ENCODE results near the gene FRY.

FRY gene

DNA sequence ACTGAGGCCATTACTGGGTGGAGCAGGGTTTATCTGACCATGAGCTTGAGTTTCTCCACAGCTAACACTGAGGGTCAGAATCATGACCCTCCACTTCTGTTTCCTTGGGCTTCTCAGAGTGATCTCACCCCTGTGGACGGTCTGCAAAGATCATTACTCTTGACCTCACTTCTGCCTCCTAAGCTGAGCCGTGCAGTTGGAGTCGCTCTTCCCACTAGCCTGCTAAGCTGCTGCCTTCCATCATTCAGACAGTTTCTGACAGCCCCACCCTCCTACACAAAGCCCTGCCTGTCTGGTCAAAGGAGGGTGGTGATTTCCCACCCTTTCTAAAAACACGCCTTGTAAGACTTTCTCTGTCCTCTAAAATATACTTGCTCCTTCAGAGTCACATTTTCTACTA, 9.3 kb upstream of the FRY start:
- ChIA-PET CTCF (interaction anchor here (0.6 to 1.1 kb wide), 2 partner anchors 15 to 454 kb away, joined by 3 read pairs; no protein-coding TSS in a partner anchor), POLR2A (interaction anchor here (1.1 kb wide), 1 partner anchor 293 kb away, joined by 4 read pairs; the partner anchor contains the start of genes BRCA2 and ZAR1L)
- no peak for DNase-seq (ENCODE audit: extremely low spot score)
- TF ChIP-seq BHLHE40 (IDR thresholded peaks at IDR 0.05; ENCODE audit: borderline replicate concordance): no peak
- no peak for TF ChIP-seq FOXA1 (IDR thresholded peaks at IDR 0.05)

DNA sequence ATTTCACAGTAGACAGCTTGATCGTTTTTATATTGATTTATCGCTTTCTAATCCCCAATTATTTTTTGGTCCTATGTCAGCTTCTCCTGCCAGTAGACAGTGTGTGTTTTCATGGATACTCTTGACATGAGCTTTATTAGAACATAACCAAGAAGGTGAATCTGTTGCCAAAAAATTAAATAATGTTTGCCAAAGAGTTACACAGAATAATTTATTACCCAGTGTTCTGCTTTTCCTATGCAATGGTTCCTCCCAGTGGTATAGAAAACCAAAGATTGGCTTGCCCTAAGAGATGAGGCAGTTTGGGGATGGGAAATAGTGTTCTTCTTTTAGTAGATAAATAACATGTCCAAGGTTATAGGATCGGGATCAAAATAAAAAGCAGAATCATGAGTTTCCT, 8.5 kb upstream of the FRY start:
- DNase-seq (ENCODE audit: extremely low spot score): no peak
- TF ChIP-seq, protein P1, sequence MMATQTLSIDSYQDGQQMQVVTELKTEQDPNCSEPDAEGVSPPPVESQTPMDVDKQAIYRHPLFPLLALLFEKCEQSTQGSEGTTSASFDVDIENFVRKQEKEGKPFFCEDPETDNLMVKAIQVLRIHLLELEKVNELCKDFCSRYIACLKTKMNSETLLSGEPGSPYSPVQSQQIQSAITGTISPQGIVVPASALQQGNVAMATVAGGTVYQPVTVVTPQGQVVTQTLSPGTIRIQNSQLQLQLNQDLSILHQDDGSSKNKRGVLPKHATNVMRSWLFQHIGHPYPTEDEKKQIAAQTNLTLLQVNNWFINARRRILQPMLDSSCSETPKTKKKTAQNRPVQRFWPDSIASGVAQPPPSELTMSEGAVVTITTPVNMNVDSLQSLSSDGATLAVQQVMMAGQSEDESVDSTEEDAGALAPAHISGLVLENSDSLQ (IDR thresholded peaks at IDR 0.05): no peak
- TF ChIP-seq FOXK2 (IDR thresholded peaks at IDR 0.05): no peak
- TF ChIP-seq FOXA1 (IDR thresholded peaks at IDR 0.05): no peak
- no peak for TF ChIP-seq TARDBP (IDR thresholded peaks at IDR 0.05)
- TF ChIP-seq BHLHE40 (IDR thresholded peaks at IDR 0.05; ENCODE audit: borderline replicate concordance): no peak
- no peak for TF ChIP-seq ELF4 (IDR thresholded peaks at IDR 0.05)
- no peak for TF ChIP-seq NFRKB (IDR thresholded peaks at IDR 0.05)
- TF ChIP-seq HDGF (IDR thresholded peaks at IDR 0.05; ENCODE audit: borderline replicate concordance): no peak
- TF ChIP-seq SP1 (IDR thresholded peaks at IDR 0.05): no peak
- no peak for TF ChIP-seq LEF1 (IDR thresholded peaks at IDR 0.05; ENCODE audit: borderline replicate concordance)
- ChIA-PET POLR2A (no interaction called here), CTCF (interaction anchor here (1.1 kb wide), 1 partner anchor 16 kb away, joined by 3 read pairs; no protein-coding TSS in a partner anchor)

DNA sequence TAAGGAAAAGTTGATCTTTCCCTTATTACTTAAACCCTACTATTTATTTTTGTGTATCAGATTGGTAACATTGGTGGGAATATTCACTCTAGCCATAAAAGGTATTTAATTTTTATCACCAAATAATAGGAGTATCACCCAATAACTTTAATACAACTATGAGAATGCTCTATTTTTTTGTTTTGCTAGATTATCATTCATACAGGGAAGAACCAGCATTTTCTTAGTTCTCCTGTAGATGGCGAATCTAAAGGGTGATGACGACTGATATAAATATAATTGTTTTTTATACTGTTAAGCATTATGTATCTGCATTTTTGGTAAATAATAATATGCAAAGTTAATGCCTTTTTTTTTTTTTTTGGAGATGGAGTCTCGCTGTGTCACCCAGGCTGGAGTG, 7.9 kb upstream of the FRY start:
- no peak for DNase-seq (ENCODE audit: extremely low spot score)
- ChIA-PET CTCF (no interaction called here), POLR2A (no interaction called here)
- no peak for TF ChIP-seq ELF4 (IDR thresholded peaks at IDR 0.05)
- no peak for TF ChIP-seq SP1 (IDR thresholded peaks at IDR 0.05)
- TF ChIP-seq, protein P1 (IDR thresholded peaks at IDR 0.05): no peak
- no peak for TF ChIP-seq SUZ12 (IDR thresholded peaks at IDR 0.05)
- no peak for TF ChIP-seq FOXA1 (IDR thresholded peaks at IDR 0.05)
- no peak for TF ChIP-seq BHLHE40 (IDR thresholded peaks at IDR 0.05; ENCODE audit: borderline replicate concordance)
- no peak for TF ChIP-seq TARDBP (IDR thresholded peaks at IDR 0.05)
- TF ChIP-seq ARNT (IDR thresholded peaks at IDR 0.05): no peak
- TF ChIP-seq FOXK2 (IDR thresholded peaks at IDR 0.05): no peak
- TF ChIP-seq ZNF384 (IDR thresholded peaks at IDR 0.05): no peak
- TF ChIP-seq LEF1 (IDR thresholded peaks at IDR 0.05; ENCODE audit: borderline replicate concordance): no peak
- TF ChIP-seq HDGF (IDR thresholded peaks at IDR 0.05; ENCODE audit: borderline replicate concordance): no peak
- no peak for TF ChIP-seq L3MBTL2 (conservative IDR thresholded peaks at IDR 0.05)
- no peak for TF ChIP-seq NFRKB (IDR thresholded peaks at IDR 0.05)

DNA sequence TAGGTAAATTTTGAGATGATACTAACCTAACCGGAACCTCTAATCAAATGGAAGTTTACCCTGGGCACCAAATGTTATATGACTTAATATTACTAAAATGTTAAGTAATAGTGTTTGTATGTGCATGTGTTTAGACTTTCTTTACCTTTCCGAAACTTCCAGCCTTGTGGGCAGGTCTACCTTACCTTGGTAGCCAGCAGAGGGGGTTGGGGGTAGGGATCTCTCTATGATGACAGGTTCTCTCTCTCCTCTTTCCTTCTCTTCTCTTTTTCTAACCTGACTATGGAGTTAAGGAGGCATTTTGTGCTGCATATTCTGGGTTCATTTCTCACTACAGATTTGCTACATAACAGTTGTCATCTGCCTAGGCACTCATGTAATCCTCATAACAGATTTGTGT, 6.8 kb upstream of the FRY start:
- ChIA-PET CTCF (no interaction called here), POLR2A (no interaction called here)
- TF ChIP-seq SP1 (IDR thresholded peaks at IDR 0.05): no peak
- TF ChIP-seq ELF4 (IDR thresholded peaks at IDR 0.05): no peak
- DNase-seq (ENCODE audit: extremely low spot score): no peak

DNA sequence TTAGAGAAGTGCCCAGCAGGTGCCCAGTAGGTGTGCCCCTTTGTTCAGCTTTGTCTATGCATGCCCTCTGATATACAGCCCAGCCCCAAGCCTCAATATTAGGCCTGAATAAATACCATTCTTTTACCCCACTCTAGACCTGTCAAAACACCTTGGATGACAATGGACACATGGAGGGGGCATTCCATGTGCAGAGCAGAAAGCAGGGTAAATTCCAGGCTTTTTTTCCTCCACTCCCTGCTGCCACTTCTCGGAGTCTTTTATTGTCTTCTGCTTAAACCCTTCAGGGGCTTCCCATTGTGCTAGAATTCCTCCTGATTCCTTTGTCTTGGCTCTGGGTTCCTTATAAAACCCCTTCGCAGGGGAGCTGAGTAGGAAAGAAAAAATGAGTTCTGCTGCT, 5.8 kb upstream of the FRY start:
- TF ChIP-seq HDGF (IDR thresholded peaks at IDR 0.05; ENCODE audit: borderline replicate concordance) (no peak), TARDBP (IDR thresholded peaks at IDR 0.05) (no peak), L3MBTL2 (conservative IDR thresholded peaks at IDR 0.05) (no peak), BHLHE40 (IDR thresholded peaks at IDR 0.05; ENCODE audit: borderline replicate concordance) (no peak), FOXK2 (IDR thresholded peaks at IDR 0.05) (no peak), ARNT (IDR thresholded peaks at IDR 0.05) (no peak), LEF1 (IDR thresholded peaks at IDR 0.05; ENCODE audit: borderline replicate concordance) (no peak), ELF4 (IDR thresholded peaks at IDR 0.05) (no peak), SP1 (IDR thresholded peaks at IDR 0.05) (no peak), NFRKB (IDR thresholded peaks at IDR 0.05) (no peak), SUZ12 (IDR thresholded peaks at IDR 0.05) (no peak), FOXA1 (IDR thresholded peaks at IDR 0.05) (no peak), FOXM1 (IDR thresholded peaks at IDR 0.05; ENCODE audit: borderline replicate concordance) (no peak), CTBP1 (IDR thresholded peaks at IDR 0.05; ENCODE audit: borderline replicate concordance) (no peak), ZNF384 (IDR thresholded peaks at IDR 0.05) (no peak)
- TF ChIP-seq, protein P1 (IDR thresholded peaks at IDR 0.05): no peak
- ChIA-PET CTCF (no interaction called here), POLR2A (no interaction called here)

DNA sequence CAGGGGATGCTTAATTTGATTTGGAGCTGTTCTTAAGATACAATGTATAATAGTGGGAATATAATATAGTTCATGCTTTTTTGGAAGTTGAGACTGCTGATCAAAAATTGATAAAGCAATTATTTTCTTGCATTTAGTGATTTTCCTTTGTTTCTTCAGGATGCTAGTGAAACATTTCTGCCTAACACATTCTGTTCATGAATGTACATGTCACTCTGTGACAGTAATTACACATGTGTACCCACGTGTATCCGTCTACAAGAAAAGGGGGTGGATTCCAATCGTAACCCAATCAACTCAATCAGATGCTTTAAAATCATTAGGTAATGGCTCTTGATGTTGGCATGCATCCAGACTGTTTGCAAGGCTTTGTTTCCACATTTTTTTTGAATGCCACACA, 5.0 kb upstream of the FRY start:
- ChIA-PET CTCF (no interaction called here), POLR2A (no interaction called here)
- DNase-seq (ENCODE audit: extremely low spot score): no peak
- TF ChIP-seq NFRKB (IDR thresholded peaks at IDR 0.05): no peak
- no peak for TF ChIP-seq BHLHE40 (IDR thresholded peaks at IDR 0.05; ENCODE audit: borderline replicate concordance)
- no peak for TF ChIP-seq FOXM1 (IDR thresholded peaks at IDR 0.05; ENCODE audit: borderline replicate concordance)
- no peak for TF ChIP-seq CTBP1 (IDR thresholded peaks at IDR 0.05; ENCODE audit: borderline replicate concordance)
- TF ChIP-seq, protein P1 (IDR thresholded peaks at IDR 0.05): no peak
- TF ChIP-seq ARNT (IDR thresholded peaks at IDR 0.05): no peak
- TF ChIP-seq L3MBTL2 (conservative IDR thresholded peaks at IDR 0.05): no peak
- TF ChIP-seq LEF1 (IDR thresholded peaks at IDR 0.05; ENCODE audit: borderline replicate concordance): no peak
- no peak for TF ChIP-seq HDGF (IDR thresholded peaks at IDR 0.05; ENCODE audit: borderline replicate concordance)
- TF ChIP-seq TARDBP (IDR thresholded peaks at IDR 0.05): no peak
- TF ChIP-seq SUZ12 (IDR thresholded peaks at IDR 0.05): no peak
- no peak for TF ChIP-seq FOXA1 (IDR thresholded peaks at IDR 0.05)
- TF ChIP-seq ZNF384 (IDR thresholded peaks at IDR 0.05): no peak
- no peak for TF ChIP-seq ELF4 (IDR thresholded peaks at IDR 0.05)
- no peak for TF ChIP-seq FOXK2 (IDR thresholded peaks at IDR 0.05)
- TF ChIP-seq SP1 (IDR thresholded peaks at IDR 0.05): no peak

More for the DNA sequence above, 5.8 kb upstream of the FRY start:
- no peak for DNase-seq (ENCODE audit: extremely low spot score)
